Fibroblast of the aortic adventitia (primary cell): Measurements from ENCODE around the gene TASOR2. TPM values are rescaled to one million over a fixed set of nuclear protein-coding genes. Genes with fewer than 3 reads are reported as not detected.

Source experiments
- DNase-seq: peaks from one replicate; pipeline ENCODE4 v3.0.0-alpha.2; 2010; ENCODE audit warnings: low read depth
- H3K4me3 ChIP-seq: 2 replicates; pipeline ENCODE4 v1.5.1; 2011; ENCODE audit warnings: low read depth, mild to moderate bottlenecking, control low read depth, low read length, moderate library complexity
- total RNA-seq: library from RNA; depleted of rRNA; stranded (reverse); fragments of >200 nt; gene quantifications from 2 replicates; pipeline ENCODE4 v1.2.3, GENCODE V29; 2012; ENCODE audit warnings: low replicate concordance
- TF ChIP-seq, protein P1 (sequence below): IDR thresholded peaks from 2 replicates; pipeline ENCODE4 v1.5.1; 2011; ENCODE audit warnings: mild to moderate bottlenecking, low read length, control low read depth, inconsistent platforms; ENCODE audit not compliant: insufficient read depth

Gene TASOR2
- total RNA-seq, 1 donor = 92.9 TPM

DNA sequence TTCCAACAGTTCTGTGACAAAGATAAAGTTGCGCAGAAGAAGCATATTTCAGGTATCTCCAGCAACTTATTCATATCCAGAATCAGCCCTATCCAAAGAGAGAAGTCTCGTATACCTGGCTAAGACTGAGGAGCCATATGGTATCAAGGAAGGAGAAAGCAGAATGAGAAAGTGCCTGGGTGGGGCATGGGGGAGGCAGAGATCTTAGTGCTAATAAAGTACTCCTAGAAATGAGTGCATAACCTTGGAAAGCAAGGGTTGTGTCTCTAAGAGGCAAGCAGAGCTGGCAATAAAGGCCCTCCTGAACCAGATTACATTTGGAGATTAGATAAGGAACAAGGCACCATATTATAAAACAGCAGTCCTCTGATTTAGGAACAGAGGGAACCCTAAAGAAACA, 12.7 kb downstream of the TASOR2 start:
- TF ChIP-seq, protein P1, sequence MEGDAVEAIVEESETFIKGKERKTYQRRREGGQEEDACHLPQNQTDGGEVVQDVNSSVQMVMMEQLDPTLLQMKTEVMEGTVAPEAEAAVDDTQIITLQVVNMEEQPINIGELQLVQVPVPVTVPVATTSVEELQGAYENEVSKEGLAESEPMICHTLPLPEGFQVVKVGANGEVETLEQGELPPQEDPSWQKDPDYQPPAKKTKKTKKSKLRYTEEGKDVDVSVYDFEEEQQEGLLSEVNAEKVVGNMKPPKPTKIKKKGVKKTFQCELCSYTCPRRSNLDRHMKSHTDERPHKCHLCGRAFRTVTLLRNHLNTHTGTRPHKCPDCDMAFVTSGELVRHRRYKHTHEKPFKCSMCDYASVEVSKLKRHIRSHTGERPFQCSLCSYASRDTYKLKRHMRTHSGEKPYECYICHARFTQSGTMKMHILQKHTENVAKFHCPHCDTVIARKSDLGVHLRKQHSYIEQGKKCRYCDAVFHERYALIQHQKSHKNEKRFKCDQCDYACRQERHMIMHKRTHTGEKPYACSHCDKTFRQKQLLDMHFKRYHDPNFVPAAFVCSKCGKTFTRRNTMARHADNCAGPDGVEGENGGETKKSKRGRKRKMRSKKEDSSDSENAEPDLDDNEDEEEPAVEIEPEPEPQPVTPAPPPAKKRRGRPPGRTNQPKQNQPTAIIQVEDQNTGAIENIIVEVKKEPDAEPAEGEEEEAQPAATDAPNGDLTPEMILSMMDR = no peak
- no peak overlapping the region for H3K4me3 ChIP-seq
- DNase-seq = no peak

DNA sequence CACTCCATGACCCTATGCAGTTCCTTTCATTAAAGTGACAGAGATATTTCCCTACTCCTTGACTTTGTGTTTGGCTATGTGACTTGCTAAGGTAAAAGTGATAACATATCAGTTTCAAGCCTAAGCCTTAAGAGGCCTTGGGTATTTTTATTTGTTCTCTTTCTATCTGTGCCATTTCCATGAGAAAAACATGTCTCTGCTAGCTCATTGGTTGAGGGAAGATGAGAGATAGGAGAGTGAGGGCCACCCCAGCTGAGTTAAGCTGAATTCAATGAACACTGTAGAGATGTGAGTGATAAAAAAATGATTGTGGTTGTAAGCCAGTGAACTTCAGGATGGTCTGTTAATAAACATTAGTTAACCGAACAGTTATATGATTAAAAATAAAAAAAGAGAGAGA, 13.4 kb downstream of the TASOR2 start:
- H3K4me3 ChIP-seq = no peak overlapping the region
- TF ChIP-seq, protein P1 = no peak

GRCh38 chr10:5708356-5708755, 23.7 kb downstream of the TASOR2 start:
- no peak overlapping the region for H3K4me3 ChIP-seq
- no peak for DNase-seq
- TF ChIP-seq, protein P1 = no peak

More for the DNA sequence above, 13.4 kb downstream of the TASOR2 start:
- no peak for DNase-seq

- no peak for DNase-seq
- H3K4me3 ChIP-seq = no peak overlapping the region
- TF ChIP-seq, protein P1 = no peak
These were observed 25.2 kb downstream of the TASOR2 start for GRCh38 chr10:5709865-5710264.

DNA sequence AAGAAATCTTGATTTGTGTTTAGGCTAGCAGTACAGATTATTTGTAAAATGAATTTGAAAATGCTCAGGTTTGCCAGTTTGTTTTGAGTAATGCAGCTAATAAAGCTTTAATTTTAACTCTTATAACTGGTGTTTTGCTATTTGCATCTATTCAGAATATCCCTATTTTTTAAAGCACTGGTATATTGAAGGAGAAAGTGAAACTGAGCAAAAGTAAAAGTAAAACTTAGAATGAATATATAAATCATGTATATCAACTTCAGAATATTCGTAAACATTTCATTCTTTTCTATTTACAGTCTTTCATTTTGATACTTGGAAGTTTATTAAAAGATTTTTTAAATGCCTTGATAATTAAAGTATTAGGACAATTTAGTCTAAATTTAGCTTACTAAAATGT, 26.2 kb downstream of the TASOR2 start:
- H3K4me3 ChIP-seq = no peak overlapping the region
- DNase-seq = peak; percentile 5
- TF ChIP-seq, protein P1 = no peak

GRCh38 chr10:5711642-5712041, 27.0 kb downstream of the TASOR2 start:
- H3K4me3 ChIP-seq = no peak overlapping the region
- no peak for DNase-seq
- TF ChIP-seq, protein P1 = no peak

DNA sequence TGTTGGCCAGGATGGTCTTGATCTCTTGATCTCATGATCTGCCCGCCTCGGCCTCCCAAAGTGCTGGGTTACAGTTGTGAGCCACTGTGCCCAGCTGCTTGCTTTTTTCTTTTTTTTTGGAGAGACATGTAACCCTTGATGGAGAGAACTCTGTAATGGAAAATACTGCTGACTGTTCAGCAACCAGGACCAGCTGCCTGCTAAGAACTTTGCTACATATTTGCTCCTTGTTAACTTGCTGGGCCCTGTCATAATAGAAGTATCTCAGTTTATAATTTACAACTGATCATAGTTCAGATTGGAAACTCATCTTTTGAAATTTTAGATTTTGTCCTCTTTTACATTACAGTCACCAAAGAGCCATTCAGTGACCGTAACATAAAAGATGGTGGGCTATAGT, 34.9 kb downstream of the TASOR2 start:
- TF ChIP-seq, protein P1 = no peak
- no peak overlapping the region for H3K4me3 ChIP-seq
- no peak for DNase-seq
